ENCODE data around the gene SEMA3F. TPM values are rescaled to one million over a fixed set of nuclear protein-coding genes. Genes with fewer than 3 reads are reported as not detected.

Gene SEMA3F
- total RNA-seq, 1 donor from 2014 or later, result 65.6 TPM

- Histone ChIP-seq H3K27ac (no peak overlapping the region), H3K9me3 (no peaks in the 10 kb centered on the region), H3K4me3 (no peak overlapping the region), H3K27me3 (no peaks in the 10 kb centered on the region), H3K4me1 (peaks cover 12% of the 10 kb centered on the region), H3K36me3 (peaks cover 27% of the 10 kb centered on the region)
- intact Hi-C loops (cut with DNase I), result loop anchor here (5.0 kb wide), 1 partner anchor 64 kb away; no protein-coding TSS in a partner anchor
- DNase-seq (no peak), ATAC-seq (no peak)
- TF ChIP-seq, protein P1, sequence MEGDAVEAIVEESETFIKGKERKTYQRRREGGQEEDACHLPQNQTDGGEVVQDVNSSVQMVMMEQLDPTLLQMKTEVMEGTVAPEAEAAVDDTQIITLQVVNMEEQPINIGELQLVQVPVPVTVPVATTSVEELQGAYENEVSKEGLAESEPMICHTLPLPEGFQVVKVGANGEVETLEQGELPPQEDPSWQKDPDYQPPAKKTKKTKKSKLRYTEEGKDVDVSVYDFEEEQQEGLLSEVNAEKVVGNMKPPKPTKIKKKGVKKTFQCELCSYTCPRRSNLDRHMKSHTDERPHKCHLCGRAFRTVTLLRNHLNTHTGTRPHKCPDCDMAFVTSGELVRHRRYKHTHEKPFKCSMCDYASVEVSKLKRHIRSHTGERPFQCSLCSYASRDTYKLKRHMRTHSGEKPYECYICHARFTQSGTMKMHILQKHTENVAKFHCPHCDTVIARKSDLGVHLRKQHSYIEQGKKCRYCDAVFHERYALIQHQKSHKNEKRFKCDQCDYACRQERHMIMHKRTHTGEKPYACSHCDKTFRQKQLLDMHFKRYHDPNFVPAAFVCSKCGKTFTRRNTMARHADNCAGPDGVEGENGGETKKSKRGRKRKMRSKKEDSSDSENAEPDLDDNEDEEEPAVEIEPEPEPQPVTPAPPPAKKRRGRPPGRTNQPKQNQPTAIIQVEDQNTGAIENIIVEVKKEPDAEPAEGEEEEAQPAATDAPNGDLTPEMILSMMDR (IDR thresholded peaks at IDR 0.05), result no peak
Measured at GRCh38 chr3:50123394-50124051, 31.6 kb upstream of the SEMA3F start.

- DNase-seq, result peak; percentile 61
- Histone ChIP-seq H3K4me1 (peaks cover 12% of the 10 kb centered on the region), H3K9me3 (no peaks in the 10 kb centered on the region), H3K27ac (no peak overlapping the region), H3K4me3 (no peak overlapping the region), H3K27me3 (no peaks in the 10 kb centered on the region), H3K36me3 (peaks cover 20% of the 10 kb centered on the region)
- intact Hi-C loops (cut with DNase I), result loop anchor here (5.0 kb wide), 1 partner anchor 63 kb away; no protein-coding TSS in a partner anchor
- TF ChIP-seq, protein P1 (IDR thresholded peaks at IDR 0.05), result no peak
- peak; percentile 3 for ATAC-seq
Measured at GRCh38 chr3:50124052-50124799, 30.9 kb upstream of the SEMA3F start.

DNA sequence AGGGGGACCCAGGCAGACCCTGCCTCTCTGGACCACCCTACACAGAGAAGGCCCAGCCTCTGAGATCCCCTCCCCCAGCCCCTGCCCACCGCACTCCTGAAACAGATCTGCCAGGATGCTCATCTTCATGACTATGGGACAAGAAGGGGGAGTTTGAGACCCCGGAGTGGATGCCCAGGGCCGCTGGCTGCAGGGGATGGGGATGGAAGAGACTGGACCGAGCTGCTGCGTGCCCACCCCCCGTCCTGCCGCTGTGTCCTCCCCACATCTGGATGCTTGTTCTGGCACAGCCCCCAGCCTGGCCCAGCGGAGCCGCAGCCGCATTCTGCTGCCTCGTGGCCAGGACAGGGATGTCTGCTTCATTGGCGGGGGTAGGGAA, 30.3 kb upstream of the SEMA3F start:
- DNase-seq, result peak; percentile 52
- intact Hi-C loops (cut with DNase I), result loop anchor here (5.0 kb wide), 1 partner anchor 63 kb away; no protein-coding TSS in a partner anchor
- TF ChIP-seq, protein P1 (IDR thresholded peaks at IDR 0.05), result no peak

DNA sequence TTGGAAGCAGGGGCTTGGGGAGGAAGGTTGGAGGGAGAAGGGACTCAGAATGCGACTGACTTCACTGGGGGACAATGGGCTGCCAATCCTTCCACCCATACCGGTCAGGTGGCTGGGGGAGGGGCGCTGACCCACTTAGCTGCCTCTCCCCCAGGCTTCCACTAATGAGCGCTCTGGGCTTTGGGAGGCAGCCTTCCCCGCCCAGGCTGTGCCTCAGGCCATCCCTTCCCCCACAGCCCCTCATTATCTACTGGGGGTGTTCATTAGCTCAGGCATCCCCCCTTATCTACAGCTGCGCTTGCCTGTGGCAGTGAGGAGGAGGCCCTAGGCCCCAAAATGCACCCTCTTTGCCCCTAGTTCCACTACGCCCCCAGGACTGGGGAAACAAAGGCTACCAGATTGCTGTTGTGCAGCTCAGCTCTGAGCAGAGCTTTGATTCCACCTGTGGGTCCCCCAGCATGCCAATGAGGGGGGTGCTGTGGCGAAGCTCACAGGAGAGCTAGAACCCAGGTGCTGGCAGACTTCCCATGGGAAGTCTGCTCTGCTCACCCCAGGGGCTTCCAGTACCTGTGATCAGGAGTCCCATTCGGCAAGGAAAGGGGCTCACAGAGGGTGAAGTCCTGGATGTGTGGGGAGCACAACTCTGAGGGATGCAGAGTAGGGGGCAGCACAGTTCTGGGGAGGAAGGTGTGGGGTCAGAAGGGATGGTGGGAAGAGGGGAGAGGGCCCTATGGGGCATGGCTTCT, 29.4 kb upstream of the SEMA3F start:
- ATAC-seq (no peak), DNase-seq (peak; percentile 62)
- Histone ChIP-seq H3K27ac (no peak overlapping the region), H3K4me1 (peaks cover 12% of the 10 kb centered on the region), H3K27me3 (no peaks in the 10 kb centered on the region), H3K9me3 (no peaks in the 10 kb centered on the region), H3K4me3 (no peak overlapping the region), H3K36me3 (peaks cover 5% of the 10 kb centered on the region)
- intact Hi-C loops (cut with DNase I), result no loop called here
- TF ChIP-seq, protein P1 (IDR thresholded peaks at IDR 0.05), result no peak

More for the DNA sequence above, 30.3 kb upstream of the SEMA3F start:
- peaks cover 12% of the 10 kb centered on the region for H3K4me1 ChIP-seq
- no peak overlapping the region for H3K27ac ChIP-seq
- H3K27me3 ChIP-seq, result no peaks in the 10 kb centered on the region
- no peaks in the 10 kb centered on the region for H3K9me3 ChIP-seq
- no peak overlapping the region for H3K4me3 ChIP-seq
- ATAC-seq, result no peak
- H3K36me3 ChIP-seq, result peaks cover 14% of the 10 kb centered on the region

- Histone ChIP-seq H3K4me1 (peaks cover 12% of the 10 kb centered on the region), H3K4me3 (no peak overlapping the region), H3K27me3 (no peaks in the 10 kb centered on the region), H3K36me3 (no peaks in the 10 kb centered on the region), H3K27ac (no peak overlapping the region), H3K9me3 (no peaks in the 10 kb centered on the region)
- DNase-seq, result peak; percentile 61
- TF ChIP-seq, protein P1 (IDR thresholded peaks at IDR 0.05), result no peak
- intact Hi-C loops (cut with DNase I), result no loop called here
- peak; percentile 11 for ATAC-seq
Measured at GRCh38 chr3:50126287-50127211, 28.6 kb upstream of the SEMA3F start.
